WTC11 (cell line): ENCODE data around the gene GYS1.

ENCODE experiments used
- ATF3 ChIP-seq: sonication (generic); formaldehyde crosslinking; conservative IDR thresholded peaks from 2 replicates; pipeline ENCODE4 v1.8.1; 2022; ENCODE audit warnings: mild to moderate bottlenecking, missing genetic modification reagents
- CTCF ChIP-seq: fragments of 200-600 bp; IDR thresholded peaks from 2 replicates; pipeline ENCODE4 v1.8.0; 2022; ENCODE audit warnings: antibody characterized with exemption
- E2F4 ChIP-seq: sonication (generic); formaldehyde crosslinking; IDR thresholded peaks from 2 replicates; pipeline ENCODE4 v1.8.1; 2022; ENCODE audit warnings: low read depth, mild to moderate bottlenecking, moderate library complexity, missing genetic modification reagents, borderline replicate concordance
- MAX ChIP-seq: sonication (generic); formaldehyde crosslinking; IDR thresholded peaks from 2 replicates; pipeline ENCODE4 v1.8.0; 2022; ENCODE audit warnings: mild to moderate bottlenecking, missing genetic modification reagents
- PREB ChIP-seq: sonication (generic); formaldehyde crosslinking; IDR thresholded peaks from 2 replicates; pipeline ENCODE4 v1.8.1; 2022; ENCODE audit warnings: mild to moderate bottlenecking, missing genetic modification reagents, moderate library complexity, borderline replicate concordance
- TEAD4 ChIP-seq: sonication (generic); formaldehyde crosslinking; IDR thresholded peaks from 2 replicates; pipeline ENCODE4 v1.8.0; 2022; ENCODE audit warnings: mild to moderate bottlenecking, missing genetic modification reagents

GRCh38 chr19:48966541-48967345, 26.4 kb downstream of the GYS1 start:
- no peak for TF ChIP-seq TEAD4 (CRISPR knock-in tag)
- no peak for TF ChIP-seq CTCF
- TF ChIP-seq E2F4 (CRISPR knock-in tag), result no peak
- no peak for TF ChIP-seq MAX (CRISPR knock-in tag)
- no peak for TF ChIP-seq ATF3 (CRISPR knock-in tag)
- TF ChIP-seq PREB, result no peak
